Effector memory CD4-positive, alpha-beta T cell (primary cell): ENCODE results near the gene PIP5K1B.

Experiments used
- DNase-seq, 3 donors: peaks; one replicate each; pipeline ENCODE4 v3.0.0-alpha.2; 2020
- H3K27ac ChIP-seq: 2 replicates; pipeline ENCODE4 v1.7.0; 2013; ENCODE audit warnings: mild to moderate bottlenecking, low read length, moderate library complexity; ENCODE audit not compliant: insufficient read depth, poor library complexity, severe bottlenecking
- H3K27me3 ChIP-seq: replicated peaks from 2 replicates; pipeline ENCODE4 v1.7.0; 2013; ENCODE audit warnings: mild to moderate bottlenecking, low read length; ENCODE audit not compliant: insufficient read depth, control insufficient read depth, poor library complexity, severe bottlenecking
- H3K36me3 ChIP-seq: 2 replicates; pipeline ENCODE4 v1.7.0; 2013; ENCODE audit warnings: mild to moderate bottlenecking, low read length, moderate library complexity; ENCODE audit not compliant: control insufficient read depth, insufficient read depth
- H3K4me1 ChIP-seq: 2 replicates; pipeline ENCODE4 v1.7.0; 2013; ENCODE audit warnings: low read length, mild to moderate bottlenecking; ENCODE audit not compliant: control insufficient read depth, insufficient read depth, poor library complexity, severe bottlenecking
- H3K4me3 ChIP-seq: 2 replicates; pipeline ENCODE4 v1.7.0; 2013; ENCODE audit warnings: low read length, low read depth, mild to moderate bottlenecking; ENCODE audit not compliant: insufficient read depth, poor library complexity, severe bottlenecking
- H3K9me3 ChIP-seq: 2 replicates; pipeline ENCODE4 v1.7.0; 2013; ENCODE audit warnings: mild to moderate bottlenecking, low read length, moderate library complexity; ENCODE audit not compliant: control insufficient read depth

The PIP5K1B gene

DNA sequence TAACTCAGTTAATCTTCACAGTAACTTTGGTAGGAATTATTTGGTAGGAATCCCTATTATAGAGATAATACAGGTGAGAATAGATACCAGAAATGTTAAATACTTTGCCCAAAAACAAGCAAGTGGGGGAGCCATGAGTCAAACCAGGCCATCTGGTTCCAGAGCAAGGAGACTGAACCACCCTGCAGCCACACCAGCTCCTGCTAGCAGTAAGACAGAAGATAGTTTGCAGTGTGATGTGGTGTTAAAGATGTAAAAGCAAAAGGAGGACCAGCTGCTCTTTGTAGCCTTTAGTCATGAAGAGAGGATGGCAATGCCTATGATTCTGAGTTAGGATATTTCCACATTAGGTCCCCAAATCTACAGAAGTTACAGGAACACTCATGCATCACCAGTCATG is 207.5 kb downstream of the PIP5K1B start:
- Histone ChIP-seq H3K36me3 (no peaks in the 10 kb centered on the region), H3K4me3 (no peak overlapping the region), H3K4me1 (no peaks in the 10 kb centered on the region), H3K27ac (no peak overlapping the region), H3K27me3 (peaks cover 3% of the 10 kb centered on the region), H3K9me3 (no peaks in the 10 kb centered on the region)
- no peak for DNase-seq

DNA sequence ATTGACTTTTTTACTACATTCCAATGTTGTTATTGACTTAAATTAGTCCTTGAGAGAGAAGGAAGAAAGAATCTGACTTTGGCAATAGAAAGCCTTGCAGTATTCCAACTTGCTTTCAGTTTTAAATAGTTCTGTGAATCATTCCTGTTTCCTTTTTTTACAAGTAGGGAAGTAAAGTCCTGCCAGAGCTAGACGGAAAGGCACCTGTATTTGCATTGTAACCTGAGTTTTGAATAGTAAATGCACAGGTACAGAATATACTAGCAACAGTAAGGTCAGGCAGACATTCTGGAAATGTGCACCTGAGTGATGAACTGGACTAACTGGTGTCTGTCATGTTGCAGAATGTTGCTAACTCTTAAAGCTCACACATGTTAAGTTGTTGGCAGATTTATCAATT is 208.0 kb downstream of the PIP5K1B start:
- H3K9me3 ChIP-seq: no peaks in the 10 kb centered on the region
- H3K27ac ChIP-seq: no peak overlapping the region
- no peaks in the 10 kb centered on the region for H3K4me1 ChIP-seq
- no peak overlapping the region for H3K4me3 ChIP-seq
- H3K27me3 ChIP-seq: peaks cover 3% of the 10 kb centered on the region
- H3K36me3 ChIP-seq: no peaks in the 10 kb centered on the region
- no peak for DNase-seq

DNA sequence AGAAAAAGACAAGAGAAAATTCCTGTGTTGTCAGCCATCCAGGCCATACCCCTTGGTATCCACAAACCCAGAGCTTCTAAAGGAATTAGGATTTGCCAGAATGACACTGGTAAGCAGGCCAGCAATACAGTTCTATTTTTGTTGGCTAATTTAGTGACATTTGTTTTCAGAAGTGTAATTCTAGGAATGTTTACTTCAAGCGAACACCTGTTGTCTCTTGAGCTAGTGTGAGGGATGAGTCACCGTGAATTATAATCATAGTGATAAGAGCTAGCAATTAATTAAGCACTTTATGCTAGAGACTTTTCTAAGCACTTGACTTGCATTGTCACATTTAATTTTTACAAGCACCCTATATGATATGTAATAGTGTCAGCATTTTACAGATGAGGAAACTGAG is 209.7 kb downstream of the PIP5K1B start:
- Histone ChIP-seq H3K36me3 (no peaks in the 10 kb centered on the region), H3K4me1 (no peaks in the 10 kb centered on the region), H3K27me3 (peaks cover 3% of the 10 kb centered on the region), H3K9me3 (no peaks in the 10 kb centered on the region), H3K27ac (no peak overlapping the region), H3K4me3 (no peak overlapping the region)
- no peak for DNase-seq

DNA sequence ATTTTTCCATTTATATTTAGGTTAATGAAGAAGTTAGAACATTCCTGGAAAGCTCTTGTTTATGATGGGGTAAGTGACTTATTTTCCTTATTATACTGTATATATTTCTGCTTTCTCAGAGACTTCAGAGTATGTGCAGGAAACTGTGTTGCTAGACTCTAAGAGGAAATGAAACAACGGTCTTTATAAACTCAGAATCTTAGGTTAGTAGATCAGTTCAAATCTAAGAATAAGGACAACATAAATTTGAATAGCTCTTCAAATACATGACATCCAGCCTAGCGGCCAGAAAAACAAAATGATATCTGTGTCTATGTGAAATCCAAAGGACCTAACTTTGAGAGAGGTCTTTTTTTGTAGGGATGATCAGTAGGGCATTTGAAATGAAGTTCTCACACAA is 214.6 kb downstream of the PIP5K1B start:
- H3K36me3 ChIP-seq: no peaks in the 10 kb centered on the region
- H3K27me3 ChIP-seq: peaks cover 3% of the 10 kb centered on the region
- no peaks in the 10 kb centered on the region for H3K9me3 ChIP-seq
- H3K4me3 ChIP-seq: no peak overlapping the region
- H3K4me1 ChIP-seq: no peaks in the 10 kb centered on the region
- no peak for DNase-seq
- H3K27ac ChIP-seq: no peak overlapping the region

DNA sequence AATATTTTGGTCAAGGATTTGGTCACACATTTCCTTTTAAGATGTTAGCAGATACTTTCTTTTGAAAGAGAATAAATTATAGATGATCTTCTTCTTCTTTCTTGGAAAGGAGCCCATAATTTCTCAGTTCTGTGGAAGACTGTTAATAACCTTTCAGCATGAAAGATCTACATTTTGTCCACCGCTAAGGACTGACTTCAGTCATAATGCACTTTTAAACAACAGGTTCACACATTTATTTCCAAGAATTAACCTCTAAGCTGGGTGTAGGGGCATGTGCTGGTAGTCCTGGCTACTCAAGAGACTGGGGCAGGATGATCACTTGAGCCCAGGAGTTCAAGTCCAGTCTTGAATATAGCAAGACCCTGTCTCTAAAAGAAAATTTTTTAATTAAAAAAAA is 215.9 kb downstream of the PIP5K1B start:
- no peaks in the 10 kb centered on the region for H3K4me1 ChIP-seq
- no peak for DNase-seq
- no peaks in the 10 kb centered on the region for H3K36me3 ChIP-seq
- H3K4me3 ChIP-seq: no peak overlapping the region
- peaks cover 3% of the 10 kb centered on the region for H3K27me3 ChIP-seq
- H3K9me3 ChIP-seq: no peaks in the 10 kb centered on the region
- H3K27ac ChIP-seq: no peak overlapping the region

DNA sequence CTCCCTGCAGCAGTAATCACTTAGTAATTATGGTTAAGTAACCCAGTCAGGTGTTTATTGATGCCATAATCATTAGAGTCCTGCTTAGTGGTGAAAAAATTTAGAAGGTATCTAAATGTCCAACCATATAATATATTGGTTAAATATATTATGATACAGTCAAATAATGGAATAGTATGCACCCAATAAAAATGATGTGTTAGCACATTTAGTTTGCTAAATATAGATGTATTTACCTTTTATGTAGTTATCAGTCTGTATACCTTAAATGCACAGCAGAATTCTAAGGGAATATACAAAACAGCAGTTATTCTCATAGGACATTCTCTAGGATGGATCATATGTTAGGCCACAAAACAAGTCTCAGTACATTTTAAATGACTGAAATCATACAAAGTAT is 218.4 kb downstream of the PIP5K1B start:
- H3K9me3 ChIP-seq: no peaks in the 10 kb centered on the region
- H3K27ac ChIP-seq: no peak overlapping the region
- no peak for DNase-seq
- no peaks in the 10 kb centered on the region for H3K4me1 ChIP-seq
- H3K36me3 ChIP-seq: no peaks in the 10 kb centered on the region
- H3K4me3 ChIP-seq: no peak overlapping the region
- H3K27me3 ChIP-seq: no peaks in the 10 kb centered on the region

DNA sequence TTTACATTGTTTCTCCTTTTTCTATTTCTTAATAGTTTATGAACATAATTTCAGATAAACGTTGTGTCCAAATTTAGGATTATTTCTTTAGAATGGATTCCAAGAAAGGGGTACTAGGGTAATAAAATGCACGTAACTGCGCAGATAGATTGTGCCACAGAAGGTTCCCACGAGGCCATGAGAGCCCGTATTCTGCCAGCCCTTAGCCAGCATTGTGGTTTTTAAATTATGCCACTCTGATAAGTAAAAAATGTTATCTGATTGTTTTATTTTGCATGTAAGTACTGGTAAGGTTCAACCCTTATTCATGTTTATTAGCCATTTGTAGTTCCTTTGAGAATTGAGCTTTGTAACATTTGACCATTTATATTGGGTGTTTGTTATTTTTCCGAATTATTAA is 220.1 kb downstream of the PIP5K1B start:
- Histone ChIP-seq H3K4me1 (no peaks in the 10 kb centered on the region), H3K27ac (no peak overlapping the region), H3K4me3 (no peak overlapping the region), H3K9me3 (no peaks in the 10 kb centered on the region), H3K36me3 (no peaks in the 10 kb centered on the region), H3K27me3 (no peaks in the 10 kb centered on the region)
- DNase-seq: no peak

DNA sequence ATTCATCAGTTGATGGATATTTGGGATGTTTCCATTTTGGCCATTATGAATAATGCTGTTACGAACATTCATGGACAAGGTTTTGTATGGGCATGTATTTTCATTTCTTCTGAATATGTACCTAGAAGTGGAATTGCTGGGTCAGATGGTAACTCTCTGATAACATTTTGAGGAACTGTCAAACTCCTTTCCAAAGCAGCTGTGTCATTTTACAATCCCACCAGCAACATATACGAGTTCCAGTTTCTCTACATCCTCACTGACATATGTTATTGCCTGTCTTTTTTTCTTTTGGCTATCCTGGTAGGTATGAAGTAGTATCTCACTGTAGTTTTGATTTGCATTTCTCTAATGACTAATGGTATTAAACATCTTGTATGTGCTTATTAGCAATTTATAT is 222.1 kb downstream of the PIP5K1B start:
- peaks cover 9% of the 10 kb centered on the region for H3K4me1 ChIP-seq
- no peak for DNase-seq
- H3K36me3 ChIP-seq: no peaks in the 10 kb centered on the region
- no peak overlapping the region for H3K4me3 ChIP-seq
- H3K27me3 ChIP-seq: no peaks in the 10 kb centered on the region
- no peak overlapping the region for H3K27ac ChIP-seq
- no peaks in the 10 kb centered on the region for H3K9me3 ChIP-seq

DNA sequence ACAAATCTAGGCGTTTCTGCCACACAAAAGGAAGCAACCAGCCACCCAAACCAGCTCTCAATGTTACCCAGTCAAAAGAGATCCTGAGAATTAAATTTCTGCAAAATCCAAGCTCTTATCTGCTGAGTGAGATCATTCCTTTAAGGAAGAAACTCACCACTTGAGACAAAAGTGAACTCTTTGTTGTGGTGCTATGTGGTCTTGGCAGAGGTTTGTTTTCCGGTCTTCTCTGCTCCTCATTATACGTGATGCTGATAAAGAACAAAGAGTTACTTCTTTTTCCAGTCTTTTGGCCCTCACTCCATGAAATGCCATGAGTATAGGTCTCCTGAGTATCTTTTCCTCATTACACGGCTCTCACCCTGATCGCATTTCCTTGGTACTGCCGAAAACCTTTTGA is 226.8 kb downstream of the PIP5K1B start:
- Histone ChIP-seq H3K4me1 (peaks cover 9% of the 10 kb centered on the region), H3K27ac (no peak overlapping the region), H3K27me3 (no peaks in the 10 kb centered on the region), H3K4me3 (no peak overlapping the region), H3K9me3 (no peaks in the 10 kb centered on the region), H3K36me3 (no peaks in the 10 kb centered on the region)
- DNase-seq: no peak

DNA sequence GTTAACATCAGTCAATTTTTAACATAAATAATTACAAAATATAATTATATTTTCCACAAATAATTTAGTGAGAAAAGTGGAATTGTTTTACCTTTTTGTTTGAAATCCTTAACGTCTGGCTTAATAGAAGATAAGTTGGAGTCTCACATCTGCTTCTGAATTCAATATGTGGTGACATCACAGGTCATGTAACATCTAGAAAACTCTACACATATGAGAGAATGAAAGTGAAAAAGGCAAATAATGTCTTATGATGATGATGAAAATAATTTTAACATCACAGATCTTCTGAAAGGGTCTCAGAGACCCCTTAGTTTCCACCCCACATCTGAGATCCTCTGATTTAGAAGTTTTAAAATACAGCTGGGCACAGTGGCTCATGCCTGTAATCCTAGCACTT is 227.4 kb downstream of the PIP5K1B start:
- DNase-seq: no peak
- Histone ChIP-seq H3K4me1 (peaks cover 9% of the 10 kb centered on the region), H3K27ac (no peak overlapping the region), H3K4me3 (no peak overlapping the region), H3K9me3 (no peaks in the 10 kb centered on the region), H3K36me3 (no peaks in the 10 kb centered on the region), H3K27me3 (no peaks in the 10 kb centered on the region)
